ENCODE data around the gene TBC1D17.

- TF ChIP-seq CTCF (IDR thresholded peaks at IDR 0.05) (peak; percentile 65 to 89 (median 78)), POLR2A (IDR thresholded peaks at IDR 0.05) (no peak)
These were observed 12.3 kb downstream of the TBC1D17 start for GRCh38 chr19:49889687-49890348.

Measured in heart left ventricle (tissue), 13 donors.